Kidney epithelial cell (primary cell): ENCODE data around the gene ART1. TPM values are rescaled to one million over a fixed set of nuclear protein-coding genes. Genes with fewer than 3 reads are reported as not detected.
"Not testable (repeated sequence)": the region's sequence is repeated elsewhere in the genome, so short reads cannot be mapped to it uniquely, and the experiment has no call there.

Source experiments
- DNase-seq: peaks from one replicate; pipeline ENCODE4 v3.0.0-alpha.2; 2010; ENCODE audit warnings: low read depth
- H3K27me3 ChIP-seq: 2 replicates; pipeline ENCODE4 v1.6.0; 2011; ENCODE audit warnings: low read length; ENCODE audit not compliant: control insufficient read depth, insufficient read depth
- H3K36me3 ChIP-seq: 2 replicates; pipeline ENCODE4 v1.5.1; 2011; ENCODE audit warnings: low read length; ENCODE audit not compliant: control insufficient read depth, insufficient read depth
- H3K4me3 ChIP-seq: 2 replicates; pipeline ENCODE4 v1.5.1; 2011; ENCODE audit warnings: low read depth, mild to moderate bottlenecking, control low read depth, low read length
- CTCF ChIP-seq: IDR thresholded peaks from 2 replicates; pipeline ENCODE4 v1.5.1; 2011; ENCODE audit warnings: mild to moderate bottlenecking, moderate library complexity, low read length, control low read depth, inconsistent platforms; ENCODE audit not compliant: insufficient read depth, poor library complexity, severe bottlenecking
- total RNA-seq: library from RNA; depleted of rRNA; stranded (reverse); fragments of >200 nt; gene quantifications from 2 replicates; pipeline ENCODE4 v1.2.3, GENCODE V29; 2015

The ART1 gene
- not detected in 2 replicates for total RNA-seq

- Histone ChIP-seq H3K4me3 (no peak within 1 kb of the TSS), H3K36me3 (no peaks in the 10 kb centered on the region), H3K27me3 (peaks cover 21% of the 10 kb centered on the region)
- DNase-seq, result no peak
- no peak for TF ChIP-seq CTCF
These were observed at the start of gene ART1 for GRCh38 chr11:3644817-3645235. Gene ART1 (plus strand): TSS chr11:3645128. CDS start chr11:3659214, 14,086 bp downstream.

GRCh38 chr11:3597743-3598142, 47.2 kb upstream of the ART1 start:
- not testable (repeated sequence) for DNase-seq, H3K27me3 ChIP-seq, H3K4me3 ChIP-seq, H3K36me3 ChIP-seq

GRCh38 chr11:3600201-3600600, 44.7 kb upstream of the ART1 start:
- not testable (repeated sequence) for DNase-seq, H3K27me3 ChIP-seq, H3K36me3 ChIP-seq, H3K4me3 ChIP-seq

- no peak for TF ChIP-seq CTCF
- no peaks in the 10 kb centered on the region for H3K36me3 ChIP-seq
- no peak overlapping the region for H3K4me3 ChIP-seq
- H3K27me3 ChIP-seq, result no peaks in the 10 kb centered on the region
- no peak for DNase-seq
These were observed 40.8 kb upstream of the ART1 start for GRCh38 chr11:3604167-3604566.

- no peaks in the 10 kb centered on the region for H3K36me3 ChIP-seq
- no peak overlapping the region for H3K4me3 ChIP-seq
- no peak for DNase-seq
- TF ChIP-seq CTCF, result no peak
- no peaks in the 10 kb centered on the region for H3K27me3 ChIP-seq
These were observed 39.7 kb upstream of the ART1 start for GRCh38 chr11:3605283-3605662.

GRCh38 chr11:3605771-3606203, 39.1 kb upstream of the ART1 start:
- Histone ChIP-seq H3K27me3 (no peaks in the 10 kb centered on the region), H3K36me3 (no peaks in the 10 kb centered on the region), H3K4me3 (no peak overlapping the region)
- TF ChIP-seq CTCF, result no peak
- DNase-seq, result no peak

- DNase-seq, result no peak
- no peaks in the 10 kb centered on the region for H3K27me3 ChIP-seq
- H3K36me3 ChIP-seq, result no peaks in the 10 kb centered on the region
- H3K4me3 ChIP-seq, result no peak overlapping the region
- TF ChIP-seq CTCF, result peak; percentile 91
These were observed 35.3 kb upstream of the ART1 start for GRCh38 chr11:3609416-3610265.
